HG02938 (cell line): ENCODE data around the gene IL17RE.

Experiments
- ATAC-seq: cut with Tn5 transposase; IDR thresholded peaks from one replicate; pipeline ENCODE4 v1.9.1; 2021; ENCODE audit warnings: mild to moderate bottlenecking, moderate library complexity; ENCODE audit not compliant: unreplicated experiment

IL17RE gene

DNA sequence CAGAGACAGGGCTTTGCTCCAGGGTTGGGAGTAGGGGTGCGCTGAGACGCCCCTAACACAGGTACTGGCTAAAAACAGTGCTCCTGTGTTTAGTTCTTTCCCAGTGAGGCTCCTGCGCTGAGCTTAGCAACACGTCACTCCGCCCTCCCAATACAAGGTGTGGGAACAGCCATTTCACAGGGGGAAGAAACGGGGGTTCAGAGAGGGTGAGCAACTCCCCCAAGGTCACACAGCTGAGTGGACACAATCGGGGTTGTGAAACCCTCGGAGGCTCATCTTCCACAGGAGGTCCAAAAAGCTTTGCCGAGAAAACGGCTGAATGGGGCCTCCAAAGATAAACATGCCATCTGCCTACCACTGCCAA is 48.9 kb downstream of the IL17RE start:
- ATAC-seq = no peak

DNA sequence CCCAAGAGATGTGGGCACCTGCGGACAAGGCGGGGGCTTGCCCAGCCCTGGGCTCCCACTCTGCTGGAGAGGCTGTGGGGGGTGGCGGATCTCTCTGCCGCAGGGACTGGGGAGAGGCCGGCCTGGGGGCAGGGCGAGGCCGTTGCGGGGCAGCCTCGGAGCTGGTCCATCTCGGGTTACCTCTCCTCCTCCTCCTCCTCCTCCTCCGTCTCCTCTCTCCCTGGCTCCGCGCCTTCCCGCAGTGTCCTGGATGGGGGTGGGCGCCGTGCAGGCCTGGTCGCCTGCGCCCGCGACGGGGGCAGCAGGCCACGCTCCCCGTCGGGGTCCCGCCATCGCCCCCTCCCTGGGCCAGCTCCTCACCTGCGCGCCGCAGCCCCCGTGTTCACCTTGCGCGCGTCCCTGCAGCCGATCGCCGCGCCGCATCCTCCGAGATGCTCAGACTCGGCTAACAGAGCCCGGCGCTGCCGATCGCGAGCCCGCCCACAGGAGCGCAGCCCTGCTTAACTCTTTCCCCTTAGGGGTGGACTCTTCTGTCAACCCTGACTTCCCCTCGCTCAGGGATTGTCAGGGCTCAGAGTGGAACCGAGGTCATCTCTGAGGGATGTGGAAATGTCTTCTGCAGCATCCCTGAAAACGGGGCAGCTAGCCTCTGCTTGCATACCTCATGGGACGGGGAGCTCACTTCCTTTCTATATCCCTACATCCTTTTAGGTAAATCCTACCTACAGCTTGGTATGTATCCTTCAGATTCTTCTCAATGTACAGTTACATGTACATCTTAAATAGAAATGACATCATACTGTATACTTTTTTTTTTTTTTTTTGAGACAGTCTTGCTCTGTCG is 49.5 kb downstream of the IL17RE start, which contains the start of gene PRRT3:
PRRT3 (minus strand) TSS at position 447 of the 844 bp plus-strand sequence. CDS start 2,293 bp downstream, outside the sequence.
- ATAC-seq = peak; percentile 62

GRCh38 chr3:9955067-9955502 is 52.4 kb downstream of the IL17RE start:
- no peak for ATAC-seq

DNA sequence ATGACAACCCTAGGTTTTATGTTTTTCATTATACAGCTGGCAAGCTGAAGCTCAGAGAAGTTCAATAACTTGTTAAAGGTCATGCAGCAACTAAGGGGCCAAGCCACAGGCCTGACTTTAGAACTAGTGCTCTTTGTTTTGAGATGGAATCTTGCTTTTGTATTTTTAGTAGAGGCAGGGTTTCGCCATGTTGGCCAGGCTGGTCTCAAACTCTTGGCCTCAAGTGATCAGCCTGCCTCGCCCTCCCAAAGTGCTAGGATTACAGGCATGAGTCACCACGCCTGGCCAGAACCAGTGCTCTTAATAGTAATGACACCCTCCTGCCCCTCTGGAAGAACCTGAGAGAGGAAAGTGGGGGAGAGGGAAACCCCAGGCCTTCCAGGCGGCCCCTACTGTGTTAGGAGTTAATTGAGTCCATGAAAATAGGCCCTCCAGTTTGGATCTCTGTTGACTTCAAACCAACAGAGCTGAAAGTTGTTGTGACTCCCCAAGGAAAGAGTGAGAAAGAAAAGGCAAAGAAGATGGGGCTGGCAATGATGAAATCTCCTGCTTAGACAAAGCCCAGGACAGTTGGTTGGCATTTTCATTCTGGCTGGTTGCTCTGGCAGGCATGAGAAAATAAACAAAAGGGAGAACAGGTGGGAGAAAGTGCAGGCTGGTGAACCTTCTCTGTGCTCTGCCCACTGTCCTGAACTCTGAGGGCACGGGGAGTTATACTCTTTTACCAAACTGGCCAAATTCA is 53.1 kb downstream of the IL17RE start:
- no peak for ATAC-seq

DNA sequence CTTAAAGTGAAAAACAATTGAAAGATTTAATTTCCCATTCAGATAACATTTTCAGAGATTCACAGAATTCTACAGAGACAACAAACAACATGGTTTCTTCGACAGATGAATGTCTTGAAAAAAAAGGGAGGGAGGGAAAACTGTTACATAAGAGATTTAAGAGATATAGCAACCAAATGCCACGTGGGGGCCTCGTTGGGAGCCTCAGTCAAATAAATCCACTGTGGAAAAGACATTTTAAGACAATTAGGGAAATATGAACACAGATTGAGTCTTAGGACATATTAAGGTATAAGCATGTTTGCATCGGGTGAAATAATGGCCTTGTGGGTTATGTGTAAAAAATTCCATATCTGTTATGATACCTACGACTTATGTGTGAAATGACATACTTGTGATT is 54.6 kb downstream of the IL17RE start:
- ATAC-seq = no peak

GRCh38 chr3:9965200-9965875 is 62.7 kb downstream of the IL17RE start:
- ATAC-seq = no peak
